Tibial artery (tissue), 4 donors: ENCODE measurements around the gene AKAP6.

Experiments used
- DNase-seq, 2 donors: peaks; one replicate each; pipeline ENCODE4 v3.0.0-alpha.2; 2019
- H3K27ac ChIP-seq, 2 donors: fragments of 200-600 bp; sonication (generic) in 1 of 2; 1 replicate in 1 of 2; 2 replicates in 1 of 2; pipeline ENCODE4 v1.5.1; 2018 to 2019; ENCODE audit warnings: mild to moderate bottlenecking in 1 of 2
- H3K27me3 ChIP-seq, 2 donors: fragments of 200-600 bp; sonication (generic) in 1 of 2; one replicate each; pipeline versions ENCODE4 v1.5.1 to v1.6.0; 2016 to 2019
- H3K36me3 ChIP-seq, 3 donors: fragments of 200-600 bp; sonication (generic) in 2 of 3; one replicate each; pipeline ENCODE4 v1.5.1; 2016 to 2019; ENCODE audit warnings: mild to moderate bottlenecking in 2 of 3
- H3K4me1 ChIP-seq, 4 donors: fragments of 200-600 bp; sonication (generic) in 2 of 4; 1 replicate in 3 of 4; 2 replicates in 1 of 4; pipeline ENCODE4 v1.5.1; 2016 to 2019
- H3K4me3 ChIP-seq, 2 donors: fragments of 200-600 bp; sonication (generic) in 1 of 2; 1 replicate in 1 of 2; 2 replicates in 1 of 2; pipeline ENCODE4 v1.5.1; 2018 to 2019; ENCODE audit warnings: mild to moderate bottlenecking in 2 of 2
- H3K9me3 ChIP-seq, 3 donors: fragments of 200-600 bp; sonication (generic) in 1 of 3; one replicate each; pipeline ENCODE4 v1.5.1; 2016 to 2019
- CTCF ChIP-seq, 2 experiments: fragments of 200-600 bp in 1 of 2; fragments of 450-650 bp in 1 of 2; IDR thresholded peaks; one replicate each; pipeline ENCODE4 v1.5.1; 2017 to 2019; ENCODE audit warnings: antibody characterized with exemption in 2 of 2, mild to moderate bottlenecking in 1 of 2, moderate library complexity in 1 of 2
- intact Hi-C: fragments of 100-400 bp; cut with DNase I; formaldehyde crosslinking; loops from one replicate; pipeline ENCODE4 v1.15.0; 2023; ENCODE audit warnings: low total_unique reads

The AKAP6 gene

GRCh38 chr14:32332415-32333316, 3.6 kb downstream of the AKAP6 start:
- H3K4me3 ChIP-seq: no peak overlapping the region
- no peaks in the 10 kb centered on the region for H3K27me3 ChIP-seq
- no peak for DNase-seq
- TF ChIP-seq CTCF (IDR thresholded peaks at IDR 0.05): no peak
- H3K9me3 ChIP-seq: no peaks in the 10 kb centered on the region
- intact Hi-C loops: no loop called here
- H3K27ac ChIP-seq: no peak overlapping the region
- H3K4me1 ChIP-seq: no peaks in the 10 kb centered on the region
- no peaks in the 10 kb centered on the region for H3K36me3 ChIP-seq

- DNase-seq: no peak
- no peaks in the 10 kb centered on the region for H3K4me1 ChIP-seq
- no peaks in the 10 kb centered on the region for H3K36me3 ChIP-seq
- no peaks in the 10 kb centered on the region for H3K9me3 ChIP-seq
- no peak overlapping the region for H3K27ac ChIP-seq
- no peaks in the 10 kb centered on the region for H3K27me3 ChIP-seq
- H3K4me3 ChIP-seq: no peak overlapping the region
- intact Hi-C loops: no loop called here
- TF ChIP-seq CTCF (IDR thresholded peaks at IDR 0.05): no peak
Observed at GRCh38 chr14:32336702-32337101, 7.6 kb downstream of the AKAP6 start.

- no peaks in the 10 kb centered on the region for H3K9me3 ChIP-seq
- H3K4me3 ChIP-seq: no peak overlapping the region
- no peak for DNase-seq
- no peak for TF ChIP-seq CTCF (IDR thresholded peaks at IDR 0.05)
- H3K36me3 ChIP-seq: no peaks in the 10 kb centered on the region
- intact Hi-C loops: no loop called here
- H3K4me1 ChIP-seq: no peaks in the 10 kb centered on the region
- H3K27ac ChIP-seq: no peak overlapping the region
- no peaks in the 10 kb centered on the region for H3K27me3 ChIP-seq
Observed at GRCh38 chr14:32337759-32338158, 8.7 kb downstream of the AKAP6 start.

GRCh38 chr14:32339188-32339587, 10.1 kb downstream of the AKAP6 start:
- Histone ChIP-seq H3K36me3 (no peaks in the 10 kb centered on the region), H3K9me3 (no peaks in the 10 kb centered on the region), H3K27me3 (no peaks in the 10 kb centered on the region), H3K4me3 (no peak overlapping the region), H3K4me1 (no peaks in the 10 kb centered on the region), H3K27ac (no peak overlapping the region)
- no peak for TF ChIP-seq CTCF (IDR thresholded peaks at IDR 0.05)
- intact Hi-C loops: no loop called here
- no peak for DNase-seq

GRCh38 chr14:32341947-32342846, 13.1 kb downstream of the AKAP6 start:
- TF ChIP-seq CTCF (IDR thresholded peaks at IDR 0.05): no peak
- Histone ChIP-seq H3K27ac (no peak overlapping the region), H3K36me3 (no peaks in the 10 kb centered on the region), H3K4me1 (no peaks in the 10 kb centered on the region), H3K4me3 (no peak overlapping the region), H3K9me3 (no peaks in the 10 kb centered on the region), H3K27me3 (no peaks in the 10 kb centered on the region)
- DNase-seq: no peak
- intact Hi-C loops: no loop called here
